Right hindlimb (tissue), 1 donor: ENCODE results near the gene COL25A1.
A peak's percentile ranks its signal among the peaks of the same experiment; 100 is the strongest.
"Not testable (repeated sequence)": the region's sequence is repeated elsewhere in the genome, so short reads cannot be mapped to it uniquely, and the experiment has no call there.

Experiments used
- DNase-seq: peaks from one replicate; pipeline ENCODE4 v3.0.0-alpha.2; 2018

COL25A1 gene

DNA sequence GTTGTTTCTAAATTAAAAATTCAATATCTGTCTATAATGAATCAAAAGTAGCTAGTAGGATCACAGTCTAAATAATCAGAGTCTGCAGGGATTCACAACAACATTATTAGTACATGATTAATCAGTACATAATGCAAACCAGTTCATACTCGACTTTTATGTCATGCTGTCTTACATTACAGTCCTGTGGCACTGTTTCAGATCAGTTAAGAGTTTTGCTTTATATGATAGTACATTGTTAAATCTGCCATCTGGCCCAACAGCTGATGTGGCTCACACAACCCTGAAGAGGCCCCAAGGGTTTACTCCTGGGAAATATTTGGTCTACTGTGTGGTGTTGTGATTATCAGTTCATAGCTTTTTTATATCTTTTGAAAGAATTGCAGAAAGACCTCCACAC is 292.5 kb downstream of the COL25A1 start:
- DNase-seq: peak; percentile 48

DNA sequence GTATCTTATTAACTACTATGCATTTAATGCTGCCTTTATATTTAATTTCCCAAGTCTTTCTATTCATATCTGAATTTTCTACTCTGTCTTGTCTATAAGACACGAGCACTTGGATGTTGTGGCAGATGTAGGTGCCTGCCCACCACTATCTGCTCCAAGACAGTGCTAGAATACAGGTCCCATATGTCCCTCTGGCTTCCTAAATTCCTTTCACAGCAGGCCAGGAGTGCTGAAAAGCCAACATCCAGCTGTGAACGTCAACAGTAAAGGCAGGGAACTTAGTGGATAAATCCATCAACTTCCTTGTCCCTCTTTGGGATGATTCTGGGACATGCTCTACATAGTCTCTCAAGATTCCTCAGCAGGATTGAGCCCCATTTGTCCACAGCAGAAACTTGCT is 294.5 kb downstream of the COL25A1 start:
- DNase-seq: no peak

DNA sequence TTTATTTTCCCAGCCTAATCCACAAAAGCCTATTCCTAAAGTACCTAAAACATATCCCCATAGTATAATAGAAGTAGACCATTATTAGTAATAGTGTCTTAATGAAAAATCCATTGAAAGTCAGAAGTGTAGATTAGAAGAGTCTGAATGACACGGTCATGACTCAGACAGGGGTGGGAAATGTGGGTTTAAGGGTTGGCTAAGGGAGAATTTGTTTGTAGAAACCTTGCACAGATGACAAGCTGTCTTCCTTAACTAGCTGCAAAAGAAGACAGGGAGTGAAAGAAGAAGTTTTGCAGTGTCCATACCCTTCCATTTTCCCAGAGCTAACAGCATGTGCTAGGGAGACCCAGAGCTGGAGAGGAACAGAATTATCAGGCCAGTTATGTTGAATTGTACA is 296.9 kb downstream of the COL25A1 start:
- no peak for DNase-seq

DNA sequence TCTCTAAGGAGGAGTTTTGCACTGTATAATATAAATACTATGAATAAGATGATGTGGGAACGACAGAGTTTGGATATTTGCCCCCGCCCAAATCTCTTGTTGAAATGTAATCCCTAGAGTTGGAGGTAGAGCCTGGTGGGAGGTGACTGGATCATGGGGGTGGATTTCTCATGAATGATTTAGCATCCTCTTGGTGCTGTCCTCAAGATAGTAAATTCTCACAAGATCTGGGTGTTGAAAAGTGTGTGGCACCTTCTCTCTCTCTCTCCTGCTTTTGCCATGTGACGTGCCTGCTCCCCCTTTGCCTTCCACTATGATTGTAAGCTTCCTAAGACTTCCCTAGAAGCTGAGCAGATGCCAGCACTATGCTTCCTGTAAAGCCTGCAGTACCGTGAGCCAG is 298.0 kb downstream of the COL25A1 start:
- DNase-seq: no peak

DNA sequence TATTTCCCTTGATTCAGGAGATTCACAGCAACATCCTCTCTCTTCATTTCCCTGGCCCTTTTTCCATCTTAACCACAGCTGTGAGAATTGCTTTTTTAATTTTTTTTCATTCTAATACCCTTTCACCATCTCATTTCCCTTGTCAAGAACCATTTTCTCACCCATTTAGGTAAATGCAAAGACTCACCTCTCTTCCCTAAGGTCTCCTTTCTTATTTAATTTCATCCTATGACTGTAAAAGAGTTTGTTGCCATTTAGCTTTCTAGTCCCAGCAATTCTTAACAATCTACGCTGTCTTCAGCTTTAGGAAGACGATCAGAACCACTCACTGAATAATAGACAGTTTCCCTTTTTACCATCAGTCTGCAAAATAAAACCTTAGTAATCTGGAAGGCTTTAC is 298.5 kb downstream of the COL25A1 start:
- DNase-seq: no peak

DNA sequence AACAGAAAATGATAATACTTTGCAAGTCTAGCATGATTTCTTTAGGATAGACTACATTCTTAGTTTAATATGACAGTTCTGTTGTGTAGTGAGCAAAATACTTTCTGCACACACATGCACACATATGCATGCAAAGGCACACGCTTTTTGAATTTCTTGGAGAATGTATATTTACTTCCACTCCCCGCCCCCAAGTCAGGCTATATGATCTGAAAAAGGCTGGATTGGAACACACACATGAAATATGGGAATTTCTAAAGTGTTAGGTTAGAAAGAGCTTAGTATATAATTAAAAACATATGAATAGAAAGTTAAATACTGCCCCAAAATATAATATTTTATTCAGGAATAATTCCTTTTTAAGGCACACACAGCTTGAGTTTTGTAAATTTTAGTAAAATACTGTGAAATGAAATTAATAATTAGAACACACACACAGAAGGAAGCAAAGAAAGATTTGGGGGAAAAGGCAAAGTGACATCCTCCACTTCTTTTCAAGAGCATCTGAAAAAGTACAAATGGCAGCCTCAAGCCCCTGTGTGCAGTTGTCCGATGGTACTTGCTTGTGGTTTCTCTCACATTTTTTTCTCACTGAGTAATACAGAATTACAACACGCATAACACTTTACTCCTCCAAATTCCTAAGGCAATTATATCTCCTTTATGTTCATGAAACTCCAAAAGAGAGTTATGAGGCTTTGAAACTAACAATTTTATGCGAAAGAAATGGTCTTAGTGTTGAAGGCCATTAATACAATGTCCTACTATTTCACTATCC is 310.7 kb downstream of the COL25A1 start:
- DNase-seq: no peak

DNA sequence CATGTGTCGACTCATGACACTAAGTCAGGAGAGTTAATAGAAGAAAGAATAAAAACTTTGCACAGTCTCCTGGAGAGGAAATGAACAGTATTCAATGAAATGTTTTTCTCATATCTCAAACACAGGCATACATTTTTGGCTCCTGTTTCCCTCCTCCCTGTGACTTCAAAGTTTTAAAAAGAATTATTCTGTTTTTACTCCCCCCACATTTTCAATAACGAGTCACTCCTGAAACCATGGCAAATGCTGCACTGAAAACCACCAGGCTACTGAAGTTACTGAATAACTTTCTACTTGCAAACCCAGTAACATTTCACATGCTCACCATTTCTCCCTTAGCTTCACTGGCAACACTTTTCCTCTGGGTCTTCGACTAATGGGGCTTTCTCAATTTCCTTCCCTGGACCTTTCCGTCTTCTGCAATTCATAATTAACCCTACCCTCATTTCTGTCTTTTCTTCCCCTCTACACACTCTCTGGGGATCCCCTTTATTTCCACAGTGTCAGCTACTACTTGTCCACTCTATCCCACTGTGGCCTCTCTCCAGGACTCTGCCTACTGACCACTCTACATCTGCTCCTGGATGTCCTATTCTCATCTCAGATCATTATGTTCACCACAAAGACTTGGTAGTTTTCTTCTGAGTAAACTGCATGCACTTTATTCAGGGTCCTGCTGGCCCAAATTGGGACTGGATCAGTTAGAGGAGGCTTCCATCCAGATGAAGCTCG is 313.8 kb downstream of the COL25A1 start:
- DNase-seq: no peak

DNA sequence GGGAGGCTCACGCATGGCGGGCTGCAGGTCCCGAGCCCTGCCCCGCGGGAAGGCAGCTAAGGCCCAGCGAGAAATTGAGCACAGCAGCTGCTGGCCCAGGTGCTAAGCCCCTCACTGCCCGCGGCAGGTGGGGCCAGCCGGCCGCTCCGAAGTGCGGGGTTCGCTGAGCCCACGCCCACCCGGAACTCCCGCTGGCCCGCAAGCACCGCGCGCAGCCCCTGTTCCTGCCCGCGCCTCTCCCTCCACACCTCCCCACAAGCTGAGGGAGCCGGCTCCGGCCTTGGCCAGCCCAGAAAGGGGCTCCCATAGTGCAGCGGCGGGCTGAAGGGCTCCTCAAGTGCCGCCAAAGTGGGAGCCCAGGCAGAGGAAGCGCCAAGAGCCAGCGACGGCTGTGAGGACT is 318.0 kb downstream of the COL25A1 start:
- DNase-seq: not testable (repeated sequence)

DNA sequence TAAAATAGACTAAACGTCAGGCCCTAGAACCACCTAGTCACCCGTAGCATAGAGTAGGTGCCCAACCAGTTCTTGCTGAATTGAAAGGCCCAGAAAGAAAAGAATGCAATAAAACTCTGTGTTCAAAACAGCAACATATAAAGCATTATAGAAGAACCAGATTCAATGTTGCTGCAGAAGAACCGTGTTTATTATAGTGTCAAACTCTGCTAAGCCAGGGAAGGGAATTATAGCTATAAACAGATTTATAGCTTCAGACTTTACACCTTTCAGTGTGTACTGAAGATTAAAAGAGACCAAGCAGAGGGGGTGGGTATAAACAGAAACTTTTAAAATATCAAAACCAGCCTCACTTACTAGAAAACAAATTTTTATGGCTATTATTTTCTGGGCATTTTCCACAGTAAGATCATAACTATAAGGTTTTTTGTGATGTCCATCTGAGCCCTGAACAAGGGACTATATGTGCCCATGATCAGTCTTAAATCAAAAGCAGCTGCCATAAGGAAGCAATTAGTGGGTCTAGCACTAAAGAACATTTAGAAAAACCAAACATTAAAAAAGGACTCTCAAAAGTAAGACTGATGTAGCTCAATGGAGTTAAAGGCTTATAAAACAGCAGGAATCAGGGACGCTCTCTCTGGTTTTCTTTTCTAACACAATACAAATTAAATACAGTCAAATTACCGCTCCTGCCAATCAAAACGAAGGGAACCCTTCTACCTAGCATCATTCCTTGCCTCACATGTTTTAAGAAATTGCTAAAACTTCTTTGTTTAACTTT is 319.9 kb downstream of the COL25A1 start:
- no peak for DNase-seq

DNA sequence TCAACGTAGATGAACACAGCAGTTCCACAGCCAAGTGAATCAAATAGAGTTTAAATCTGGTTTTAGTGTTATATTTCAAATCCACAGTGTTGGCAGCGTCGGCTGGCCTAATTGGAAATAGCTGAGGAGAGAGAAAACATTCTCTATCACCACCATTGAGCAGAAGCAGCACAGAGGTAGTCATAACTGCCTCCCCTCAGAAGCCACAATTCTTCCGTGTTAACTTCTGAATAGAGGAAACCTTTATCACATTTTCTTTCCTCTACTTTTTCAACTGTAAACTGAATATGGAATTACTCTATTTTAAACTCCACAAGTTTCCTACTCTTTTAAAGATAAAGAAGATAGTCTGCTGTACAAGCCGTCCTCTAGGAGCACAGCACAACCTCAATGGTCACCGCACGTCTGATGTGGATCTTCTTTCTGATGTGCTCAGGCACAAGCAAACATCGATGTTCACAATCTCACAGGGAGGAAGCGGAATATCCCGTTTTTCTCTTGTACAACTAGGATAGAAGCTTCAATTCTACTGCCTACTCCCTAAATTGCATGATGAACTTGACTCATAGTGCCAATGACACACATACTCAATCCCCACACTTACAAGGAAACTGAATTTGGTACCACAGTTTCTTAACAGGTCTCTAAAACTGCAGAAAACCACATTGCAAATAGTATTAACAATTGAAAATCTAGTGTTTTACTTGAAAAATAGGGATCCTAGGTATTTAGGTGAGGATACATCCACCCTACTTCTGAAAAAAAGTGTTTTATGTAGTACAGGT is 321.8 kb downstream of the COL25A1 start:
- DNase-seq: no peak

DNA sequence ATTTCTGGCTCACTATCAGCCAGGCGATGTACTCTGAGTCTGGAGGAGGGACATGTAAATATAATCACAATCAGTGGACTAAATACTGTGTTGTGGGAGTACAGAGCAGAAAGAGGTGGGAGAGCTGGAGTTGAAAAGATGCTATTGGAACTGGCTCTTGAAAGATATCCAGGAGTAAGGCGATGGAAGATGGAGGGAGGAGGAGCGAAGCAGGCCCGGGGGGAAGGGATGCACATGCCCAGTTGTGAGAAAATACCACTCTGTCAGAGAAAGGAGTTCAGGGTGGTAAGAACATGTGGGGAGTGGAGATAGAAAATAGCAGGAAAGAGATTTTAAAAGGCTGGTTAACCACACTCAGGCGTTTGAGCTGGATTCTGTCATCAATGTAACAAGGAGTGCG is 322.7 kb downstream of the COL25A1 start:
- no peak for DNase-seq

DNA sequence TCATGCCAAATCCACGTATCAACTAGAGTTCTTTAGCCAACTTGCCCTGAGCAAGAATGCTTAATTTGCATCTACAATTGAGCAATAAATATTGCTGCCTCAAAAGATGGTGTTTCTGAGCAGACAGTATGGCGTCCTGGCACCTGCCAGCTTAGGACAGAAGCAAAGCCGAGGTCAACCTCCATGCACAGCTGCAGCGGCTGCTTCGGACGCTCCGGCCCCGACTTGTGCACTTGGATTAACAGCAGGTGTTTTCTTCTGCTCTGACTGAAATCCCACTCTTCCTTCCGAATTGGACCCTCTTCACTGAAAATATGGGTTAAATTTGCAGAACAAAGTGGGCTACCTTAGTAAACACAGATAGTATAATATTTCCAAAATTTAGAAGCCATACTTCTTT is 324.4 kb downstream of the COL25A1 start:
- DNase-seq: no peak

DNA sequence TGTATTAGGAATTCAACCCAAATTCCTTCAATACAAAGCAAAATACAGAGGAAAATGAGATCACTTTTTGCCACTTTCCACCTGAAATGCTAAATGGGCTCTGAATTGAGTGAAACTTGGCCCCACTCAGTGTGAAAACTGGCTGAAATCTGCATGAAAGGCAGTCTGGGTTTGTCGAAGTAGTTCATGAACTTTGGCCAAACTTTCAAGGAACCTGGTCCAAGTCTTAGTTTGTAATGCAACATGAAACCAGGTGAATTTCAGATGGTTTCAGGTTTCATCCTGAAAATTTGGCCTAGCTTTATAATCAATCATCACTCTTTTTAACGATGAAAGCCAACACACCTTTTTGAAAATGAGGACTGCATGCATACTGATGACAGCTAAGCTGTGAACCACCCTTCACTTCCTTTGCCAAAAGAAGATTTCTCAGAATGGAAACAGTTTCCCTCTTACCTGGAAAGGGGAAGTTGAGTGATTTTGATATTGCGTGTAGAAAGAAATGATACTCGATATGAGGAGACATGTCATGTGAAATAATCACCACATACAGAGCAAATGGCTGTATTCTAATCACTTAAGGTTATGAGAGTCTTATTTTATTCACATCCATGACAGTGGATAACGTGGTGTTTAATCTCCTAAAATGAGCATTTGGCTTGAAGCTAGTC is 329.7 kb downstream of the COL25A1 start:
- DNase-seq: no peak

DNA sequence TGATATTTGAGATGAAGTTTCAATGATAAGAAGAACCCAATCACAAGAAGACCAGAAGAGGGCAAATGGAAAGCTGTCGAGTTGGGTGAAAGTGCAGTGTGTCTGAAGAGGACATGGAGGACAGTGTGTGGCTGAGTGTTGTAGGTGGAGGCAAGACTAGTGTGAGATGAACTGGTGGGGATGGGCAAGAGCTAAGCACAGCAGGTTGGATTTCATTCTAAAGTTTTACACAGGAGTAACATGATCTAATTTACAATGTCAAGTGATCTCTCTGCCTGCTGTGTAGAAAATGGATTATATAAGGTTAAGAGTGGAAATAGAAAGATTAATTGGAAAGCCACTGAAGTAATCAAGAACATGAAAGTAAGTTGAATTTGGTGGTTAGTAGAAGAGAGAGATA is 331.0 kb downstream of the COL25A1 start:
- DNase-seq: no peak

DNA sequence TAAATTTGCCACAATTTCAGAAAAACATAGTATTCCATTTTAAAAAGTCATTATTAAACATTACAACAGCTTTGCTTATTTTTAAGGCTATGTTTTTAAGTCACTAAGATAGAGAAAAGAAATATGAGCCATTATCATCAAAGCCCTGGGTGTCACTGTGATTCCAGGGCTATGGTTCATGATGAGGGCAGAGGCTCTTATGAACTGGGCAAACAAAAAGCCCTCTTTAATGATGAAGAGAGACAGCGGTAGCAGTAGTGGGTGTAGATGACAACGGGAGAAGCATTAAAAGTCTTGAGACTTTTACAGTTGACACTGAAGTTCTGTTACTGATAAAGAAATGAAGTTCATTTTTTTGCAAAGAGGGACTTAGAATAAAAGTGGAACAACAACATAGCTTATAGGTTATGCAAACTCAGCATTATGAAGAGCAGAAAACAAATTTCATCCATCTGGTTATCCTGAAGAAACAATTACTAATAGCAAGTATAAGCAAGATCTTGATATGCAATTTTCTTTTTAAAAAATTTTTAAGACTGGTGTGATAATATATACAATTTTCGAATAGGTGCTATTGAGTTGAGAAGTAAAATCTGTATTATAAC is 336.9 kb downstream of the COL25A1 start:
- DNase-seq: no peak

DNA sequence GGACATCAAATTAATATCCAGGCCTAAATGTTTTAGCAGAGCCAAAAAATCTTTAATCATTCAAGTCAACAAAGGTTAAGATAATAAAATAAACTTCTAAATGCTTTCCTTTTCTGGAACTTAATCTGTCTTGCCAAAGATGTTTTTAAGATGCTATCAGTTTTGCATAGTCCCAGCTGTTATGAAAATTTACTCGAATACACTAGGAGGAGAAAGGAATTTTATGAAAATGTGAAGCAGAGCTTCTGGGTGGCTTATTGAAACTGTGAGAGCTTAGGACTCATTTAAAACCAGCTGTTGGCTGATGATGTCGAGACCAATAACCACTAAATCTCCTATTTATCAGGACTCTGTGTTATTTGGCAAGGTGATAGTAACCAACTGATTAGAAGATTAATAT is 337.4 kb downstream of the COL25A1 start:
- no peak for DNase-seq

DNA sequence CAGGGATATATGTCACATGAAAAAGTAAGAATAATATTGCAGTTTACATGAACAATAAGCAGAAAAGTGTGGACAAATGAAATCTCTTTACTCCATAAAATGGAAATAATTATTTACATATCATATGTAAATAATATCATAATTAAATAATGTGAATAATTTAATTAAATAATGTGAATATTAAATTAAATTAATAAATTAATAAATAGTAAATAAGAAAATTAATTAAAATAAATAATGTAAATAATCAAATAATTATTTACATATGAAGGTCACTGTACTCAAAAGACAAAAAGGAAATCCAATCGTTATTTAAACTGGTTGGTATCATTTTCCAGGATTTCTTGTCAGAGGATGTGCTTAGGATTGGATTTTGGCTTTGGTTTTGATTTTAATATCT is 338.5 kb downstream of the COL25A1 start:
- DNase-seq: no peak

DNA sequence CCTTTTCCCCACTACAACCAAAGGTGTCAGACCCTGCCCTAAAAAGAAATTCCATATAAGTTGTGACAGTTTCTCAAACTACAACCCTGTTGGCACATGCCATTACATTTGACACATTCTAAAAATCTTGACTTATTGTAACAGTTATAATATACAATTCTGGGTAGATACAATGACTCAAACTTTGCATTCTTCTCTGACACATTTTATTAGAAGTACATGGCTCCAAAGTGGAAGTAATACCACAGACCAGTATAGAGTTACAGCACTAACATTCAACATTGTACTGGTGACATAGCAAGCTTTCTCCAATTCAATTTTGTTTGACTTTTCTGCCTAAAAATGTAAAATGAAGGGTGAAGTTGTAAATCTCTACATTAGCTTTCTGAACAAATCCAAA is 343.0 kb downstream of the COL25A1 start:
- DNase-seq: no peak

DNA sequence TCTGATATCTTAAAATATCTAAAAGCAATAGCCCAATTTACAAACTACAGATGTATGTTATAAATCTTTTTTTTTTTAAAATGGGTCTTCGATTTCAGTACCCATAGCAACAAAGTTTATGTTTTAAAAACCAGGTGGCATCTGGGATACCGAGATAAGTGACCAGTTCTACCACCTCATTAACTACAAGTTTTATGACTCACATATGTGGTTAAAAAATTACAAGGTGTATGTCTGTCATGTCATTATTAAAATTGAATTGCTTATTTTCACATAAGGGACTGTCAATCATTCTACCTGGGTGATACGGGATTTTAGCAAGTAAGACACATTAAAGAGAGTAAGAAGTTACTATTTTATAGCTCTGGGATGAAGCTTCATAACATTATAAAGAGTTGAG is 347.6 kb downstream of the COL25A1 start:
- DNase-seq: no peak

DNA sequence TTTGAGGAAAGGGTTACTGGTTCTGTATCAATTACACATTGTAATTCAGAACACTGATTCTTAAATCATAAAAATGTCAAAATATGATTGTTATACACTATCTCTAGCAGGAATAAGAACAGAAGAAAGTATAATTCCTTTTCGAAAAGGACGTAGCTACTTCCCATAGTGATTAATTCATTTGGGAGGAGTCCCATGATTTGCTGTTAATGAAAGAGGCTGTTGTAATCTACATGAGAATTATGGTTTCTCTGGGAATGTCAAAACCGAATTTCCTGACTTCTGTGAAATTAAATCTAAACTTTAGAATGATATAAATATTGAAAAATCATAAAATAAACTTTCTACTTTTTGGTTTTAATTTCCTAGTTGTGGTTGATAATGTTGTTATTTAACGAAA is 348.5 kb downstream of the COL25A1 start:
- no peak for DNase-seq

DNA sequence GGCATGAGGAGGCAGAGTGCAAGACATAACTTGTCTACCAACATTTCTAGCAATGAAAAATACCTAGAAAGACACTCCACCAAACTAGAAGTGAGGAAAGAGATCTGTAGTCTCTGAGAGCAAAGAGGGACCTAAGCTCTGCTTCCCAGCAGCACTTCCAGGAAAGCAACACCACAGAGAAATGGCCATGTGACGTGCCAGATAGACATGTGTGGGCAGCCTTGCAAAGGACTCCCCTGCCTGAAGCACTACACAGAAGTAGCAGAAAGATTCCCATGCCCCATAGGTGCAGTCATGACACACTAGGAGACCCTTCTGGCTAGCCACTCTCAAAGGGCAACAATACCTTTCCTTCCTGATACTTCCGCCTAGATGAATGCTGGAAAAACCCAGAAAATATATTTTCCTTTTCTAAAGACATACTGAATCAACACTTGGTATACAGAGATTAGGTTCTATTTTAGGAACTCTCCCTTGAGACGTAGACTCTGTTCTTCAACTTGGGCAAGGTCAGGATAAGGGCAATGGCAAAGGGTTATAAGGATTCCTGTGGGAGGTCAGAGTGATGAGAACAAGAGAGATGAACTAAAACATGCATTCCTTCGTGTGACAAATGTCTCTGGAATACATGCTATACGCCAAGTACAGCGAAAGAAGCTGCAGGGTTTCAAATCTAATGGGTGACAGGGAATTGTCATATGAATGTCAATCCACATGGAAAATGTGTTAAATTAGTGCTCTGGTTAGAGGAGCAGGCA is 352.1 kb downstream of the COL25A1 start:
- no peak for DNase-seq
